ENCODE measurements around the gene HEATR5B.

GRCh38 chr2:36963106-36963505 is 121.1 kb downstream of the HEATR5B start:
- TF ChIP-seq GATA2 (IDR thresholded peaks at IDR 0.05; ENCODE audit: low read depth, low read length) (no peak), GATA3 (IDR thresholded peaks at IDR 0.05; ENCODE audit: low read depth, low read length) (no peak)
